Tibial nerve (tissue), 4 donors: ENCODE results near the gene SLC2A4. TPM values are rescaled to one million over a fixed set of nuclear protein-coding genes. Genes with fewer than 3 reads are reported as not detected.

Source experiments
- DNase-seq, 2 donors: peaks; one replicate each; pipeline ENCODE4 v3.0.0-alpha.2; 2019; ENCODE audit warnings: low spot score in 2 of 2
- H3K27ac ChIP-seq, 4 donors: fragments of 200-600 bp; sonication (generic) in 3 of 4; one replicate each; pipeline ENCODE4 v1.5.1; 2017 to 2019; ENCODE audit warnings: mild to moderate bottlenecking in 1 of 4
- H3K27me3 ChIP-seq, 2 donors: fragments of 200-600 bp; sonication (generic) in 1 of 2; one replicate each; pipeline versions ENCODE4 v1.5.1 to v1.6.0; 2017 to 2019
- H3K36me3 ChIP-seq, 3 donors: fragments of 200-600 bp; sonication (generic); one replicate each; pipeline ENCODE4 v1.5.1; 2018 to 2019
- H3K4me1 ChIP-seq, 4 donors: fragments of 200-600 bp; sonication (generic) in 3 of 4; one replicate each; pipeline ENCODE4 v1.5.1; 2017 to 2019
- H3K4me3 ChIP-seq, 4 donors: fragments of 200-600 bp; sonication (generic) in 3 of 4; one replicate each; pipeline ENCODE4 v1.5.1; 2017 to 2019; ENCODE audit warnings: mild to moderate bottlenecking in 1 of 4, moderate library complexity in 1 of 4
- H3K9me3 ChIP-seq, 4 donors: fragments of 200-600 bp; sonication (generic) in 3 of 4; one replicate each; pipeline ENCODE4 v1.5.1; 2017 to 2019
- EP300 ChIP-seq, 2 donors: sonication (generic); formaldehyde crosslinking; IDR thresholded peaks; one replicate each; pipeline ENCODE4 v1.6.1; 2017; ENCODE audit warnings: antibody characterized with exemption in 2 of 2, mild to moderate bottlenecking in 1 of 2
- POLR2A ChIP-seq, 2 donors: fragments of 450-650 bp; IDR thresholded peaks; one replicate each; pipeline ENCODE4 v1.6.1; 2017; ENCODE audit warnings: antibody characterized with exemption in 2 of 2, mild to moderate bottlenecking in 2 of 2, moderate library complexity in 2 of 2
- WGBS, 2 donors: methylation state at CpG; one replicate each; pipeline ENCODE4 v1.1.5; 2018; 5-methylcytosine and 5-hydroxymethylcytosine counted together
- total RNA-seq, 4 donors: library from RNA; depleted of rRNA; stranded (reverse); fragments of >200 nt; gene quantifications; one replicate each; pipeline ENCODE4 v1.1.0, GENCODE V29; 2016
- TF ChIP-seq, protein P1 (sequence below), 5 experiments: fragments of 200-600 bp in 3 of 5; fragments of 450-650 bp in 2 of 5; sonication (generic) in 3 of 5; IDR thresholded peaks; one replicate each; pipeline ENCODE4 v1.5.1; 2016 to 2019; ENCODE audit warnings: antibody characterized with exemption in 5 of 5, mild to moderate bottlenecking in 3 of 5, moderate library complexity in 2 of 5

The SLC2A4 gene
- total RNA-seq, 4 donors from 2014 or later: 5.2 to 20.1 (median 6.2) TPM

DNA sequence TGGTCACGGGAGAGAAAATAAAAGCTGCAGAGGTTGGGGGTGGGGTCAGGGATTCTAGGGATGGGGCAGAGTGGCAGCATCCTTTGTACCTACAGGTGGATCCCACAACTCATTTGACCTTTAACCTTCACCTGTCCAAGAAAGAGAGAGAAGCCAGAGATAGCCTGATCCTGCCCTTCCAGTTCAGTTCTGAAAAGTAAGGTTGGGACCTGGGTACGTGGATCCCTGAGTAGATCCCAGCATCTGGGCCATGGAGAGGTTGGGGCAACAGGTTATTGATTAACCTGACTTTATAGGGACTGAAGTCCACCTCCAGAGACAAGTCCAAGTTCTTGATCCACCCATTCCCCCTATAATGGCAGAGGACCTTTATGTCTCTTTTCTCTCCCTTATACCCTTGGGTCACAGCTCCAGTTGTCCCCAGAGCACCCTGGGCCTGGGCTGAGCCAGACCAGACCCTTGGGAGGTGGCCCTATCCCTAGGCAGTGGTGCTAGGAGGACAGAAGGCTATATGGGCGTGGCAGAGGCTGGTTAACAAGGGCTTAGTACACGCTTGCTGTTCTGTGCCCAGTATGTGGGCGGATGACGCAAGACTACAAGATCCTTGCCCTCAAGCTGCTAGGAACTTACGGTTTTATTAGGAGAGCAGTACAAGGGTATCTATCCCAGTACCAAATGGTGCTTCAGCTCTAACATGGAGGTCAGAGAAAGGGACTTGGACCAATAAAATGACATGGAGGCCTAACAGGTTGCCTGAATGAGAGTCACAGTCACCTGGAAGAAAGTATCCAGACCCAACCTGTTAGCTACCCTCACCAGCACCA lies 22.6 kb upstream of the SLC2A4 start:
- Histone ChIP-seq H3K27me3 (peaks cover 0 to 37% of the 10 kb centered on the region in 2 donors), H3K4me3 (no peak overlapping the region), H3K27ac (no peak overlapping the region), H3K9me3 (no peaks in the 10 kb centered on the region), H3K36me3 (peaks cover 0 to 61% (median 0%) of the 10 kb centered on the region in 3 donors), H3K4me1 (peaks cover 0 to 40% (median 13%) of the 10 kb centered on the region in 4 donors)
- TF ChIP-seq POLR2A (IDR thresholded peaks at IDR 0.05) (no peak), EP300 (IDR thresholded peaks at IDR 0.05) (no peak)
- TF ChIP-seq, protein P1, sequence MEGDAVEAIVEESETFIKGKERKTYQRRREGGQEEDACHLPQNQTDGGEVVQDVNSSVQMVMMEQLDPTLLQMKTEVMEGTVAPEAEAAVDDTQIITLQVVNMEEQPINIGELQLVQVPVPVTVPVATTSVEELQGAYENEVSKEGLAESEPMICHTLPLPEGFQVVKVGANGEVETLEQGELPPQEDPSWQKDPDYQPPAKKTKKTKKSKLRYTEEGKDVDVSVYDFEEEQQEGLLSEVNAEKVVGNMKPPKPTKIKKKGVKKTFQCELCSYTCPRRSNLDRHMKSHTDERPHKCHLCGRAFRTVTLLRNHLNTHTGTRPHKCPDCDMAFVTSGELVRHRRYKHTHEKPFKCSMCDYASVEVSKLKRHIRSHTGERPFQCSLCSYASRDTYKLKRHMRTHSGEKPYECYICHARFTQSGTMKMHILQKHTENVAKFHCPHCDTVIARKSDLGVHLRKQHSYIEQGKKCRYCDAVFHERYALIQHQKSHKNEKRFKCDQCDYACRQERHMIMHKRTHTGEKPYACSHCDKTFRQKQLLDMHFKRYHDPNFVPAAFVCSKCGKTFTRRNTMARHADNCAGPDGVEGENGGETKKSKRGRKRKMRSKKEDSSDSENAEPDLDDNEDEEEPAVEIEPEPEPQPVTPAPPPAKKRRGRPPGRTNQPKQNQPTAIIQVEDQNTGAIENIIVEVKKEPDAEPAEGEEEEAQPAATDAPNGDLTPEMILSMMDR (IDR thresholded peaks at IDR 0.05): no peak
- WGBS, 2 donors: 74 to 78% methylated on average over 7 of the region's 7 CpGs
- no peak for DNase-seq

DNA sequence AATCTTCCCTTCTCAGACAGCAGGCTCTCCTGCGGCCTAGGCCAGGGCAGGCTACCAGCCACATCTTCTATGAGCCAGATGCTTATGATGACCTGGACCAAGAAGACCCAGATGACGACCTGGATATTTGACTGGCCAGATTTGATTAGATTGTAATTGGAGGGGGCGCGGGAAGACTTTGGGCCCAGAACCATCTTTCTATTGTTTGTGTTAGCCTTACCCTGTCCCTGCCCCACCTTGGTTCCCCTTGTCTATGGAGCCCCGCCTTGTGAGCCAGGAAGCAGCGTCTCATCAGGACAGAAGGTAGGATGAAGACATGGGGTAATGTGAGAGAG lies 22.0 kb upstream of the SLC2A4 start:
- TF ChIP-seq POLR2A (IDR thresholded peaks at IDR 0.05) (no peak), EP300 (IDR thresholded peaks at IDR 0.05) (no peak)
- TF ChIP-seq, protein P1 (IDR thresholded peaks at IDR 0.05): no peak
- DNase-seq: no peak
- peaks cover 0 to 38% (median 13%) of the 10 kb centered on the region in 4 donors for H3K4me1 ChIP-seq
- no peak overlapping the region for H3K27ac ChIP-seq
- H3K27me3 ChIP-seq: peaks cover 0 to 43% of the 10 kb centered on the region in 2 donors
- 95 to 97% methylated on average over 4 to 6 of the region's 6 CpGs for WGBS, 2 donors
- H3K36me3 ChIP-seq: peaks cover 0 to 56% (median 0%) of the 10 kb centered on the region in 3 donors
- H3K9me3 ChIP-seq: no peaks in the 10 kb centered on the region
- no peak overlapping the region for H3K4me3 ChIP-seq

DNA sequence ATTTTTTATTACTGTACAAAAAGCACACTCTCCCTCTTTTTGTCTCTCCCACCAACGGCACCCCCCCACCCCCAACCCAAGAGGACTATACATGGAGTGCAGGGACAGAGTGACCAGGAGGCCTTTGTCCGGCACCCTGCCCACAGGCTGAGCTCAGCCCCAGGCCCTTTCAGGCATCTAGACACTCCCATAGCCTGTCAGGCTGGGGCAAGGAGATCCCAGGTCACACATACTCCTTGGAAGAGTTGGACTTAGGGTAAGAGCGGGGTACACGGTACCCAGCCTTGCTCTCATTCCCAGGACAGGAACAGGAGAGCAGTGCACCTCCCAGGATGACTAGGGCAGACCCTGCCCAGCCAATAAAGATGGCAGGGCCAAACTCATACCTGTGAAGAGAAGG lies 21.4 kb upstream of the SLC2A4 start:
- Histone ChIP-seq H3K4me1 (peaks cover 0 to 38% (median 13%) of the 10 kb centered on the region in 4 donors), H3K36me3 (peaks cover 0 to 49% (median 0%) of the 10 kb centered on the region in 3 donors), H3K27ac (peak overlapping the region in 1 of 4 donors; percentile 58), H3K4me3 (peak overlapping the region in 1 of 4 donors; percentile 41), H3K27me3 (peaks cover 0 to 47% of the 10 kb centered on the region in 2 donors), H3K9me3 (no peaks in the 10 kb centered on the region)
- no peak for DNase-seq
- TF ChIP-seq, protein P1 (IDR thresholded peaks at IDR 0.05): no peak
- no peak for TF ChIP-seq EP300 (IDR thresholded peaks at IDR 0.05)
- TF ChIP-seq POLR2A (IDR thresholded peaks at IDR 0.05): no peak
- 77 to 81% methylated on average over 4 of the region's 4 CpGs for WGBS, 2 donors

DNA sequence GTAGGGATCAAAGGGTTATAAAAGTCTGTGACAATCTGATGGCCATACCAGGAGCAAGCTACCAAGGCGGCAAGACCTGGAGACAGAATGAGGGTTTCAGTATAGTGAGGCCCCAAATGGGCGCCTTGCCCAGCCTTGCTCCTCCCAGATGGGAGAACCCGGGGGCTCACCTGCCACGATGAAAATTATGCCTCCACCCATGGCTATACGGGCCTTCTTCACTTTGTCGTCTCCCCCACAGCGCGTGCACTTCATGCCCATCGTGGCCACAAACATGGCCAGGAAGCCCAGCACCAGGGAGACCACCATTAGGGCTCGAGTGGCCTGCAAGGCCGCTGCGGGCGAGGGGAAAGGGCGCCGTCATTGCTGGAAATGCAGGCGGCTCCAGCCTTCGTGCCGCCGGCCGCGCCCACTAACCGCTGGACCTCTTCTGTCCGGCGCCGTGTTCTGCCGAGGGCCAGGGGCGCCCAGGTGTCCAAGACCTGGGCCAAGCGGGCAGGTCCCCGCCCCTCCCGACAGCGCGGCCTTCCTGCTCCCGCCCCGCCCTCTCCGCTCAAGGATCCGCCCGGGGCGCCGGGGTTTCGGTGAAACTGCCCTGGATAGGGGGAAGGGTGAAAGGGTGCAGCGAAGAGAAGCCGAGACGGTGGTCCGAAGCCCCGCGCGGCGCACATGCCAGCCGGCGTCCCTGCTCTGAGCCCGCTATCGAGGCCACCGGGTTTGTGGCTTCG lies 20.7 kb upstream of the SLC2A4 start:
- Histone ChIP-seq H3K9me3 (no peaks in the 10 kb centered on the region), H3K4me1 (peaks cover 0 to 38% (median 13%) of the 10 kb centered on the region in 4 donors), H3K4me3 (peak overlapping the region; percentile 18 to 49 (median 44)), H3K36me3 (peaks cover 0 to 43% (median 0%) of the 10 kb centered on the region in 3 donors), H3K27me3 (peaks cover 0 to 47% of the 10 kb centered on the region in 2 donors), H3K27ac (peak overlapping the region in 1 of 4 donors; percentile 58)
- no peak for DNase-seq
- TF ChIP-seq EP300 (IDR thresholded peaks at IDR 0.05): no peak
- TF ChIP-seq POLR2A (IDR thresholded peaks at IDR 0.05): no peak
- TF ChIP-seq, protein P1 (IDR thresholded peaks at IDR 0.05): no peak
- 8 to 10% methylated on average over 33 to 35 of the region's 54 CpGs for WGBS, 2 donors
